ENCODE measurements around the gene ZNF70. TPM values are rescaled to one million over a fixed set of nuclear protein-coding genes. Genes with fewer than 3 reads are reported as not detected.
A peak's percentile ranks its signal among the peaks of the same experiment; 100 is the strongest.

The ZNF70 gene
- total and polyA plus RNA-seq, 5 donors: 1.9 to 6.3 (median 6.0) TPM

- ATAC-seq (peak in 1 of 2 donors; percentile 6), DNase-seq (no peak)
- no peak overlapping the region for H3K27ac ChIP-seq (ENCODE audit: low read length)
- no peak overlapping the region for H3K4me3 ChIP-seq (ENCODE audit: low read length)
- intact Hi-C loops (cut with DNase I): no loop called here
- no peaks in the 10 kb centered on the region for H3K9me3 ChIP-seq (ENCODE audit: control insufficient read depth, low read length)
- WGBS: 92% methylated on average over 12 of the region's 12 CpGs
- H3K4me1 ChIP-seq (ENCODE audit: control insufficient read depth, insufficient read depth, low read length): no peaks in the 10 kb centered on the region
- no peaks in the 10 kb centered on the region for H3K27me3 ChIP-seq (ENCODE audit: control insufficient read depth, insufficient read depth)
These were observed 59.0 kb downstream of the ZNF70 start for GRCh38 chr22:23691748-23692423.

- intact Hi-C loops (cut with DNase I): no loop called here
- Histone ChIP-seq H3K4me3 (ENCODE audit: low read length) (no peak within 1 kb of the TSS), H3K9me3 (ENCODE audit: control insufficient read depth, low read length) (no peaks in the 10 kb centered on the region), H3K27me3 (ENCODE audit: control insufficient read depth, insufficient read depth) (no peaks in the 10 kb centered on the region), H3K4me1 (ENCODE audit: control insufficient read depth, insufficient read depth, low read length) (peaks cover 5% of the 10 kb centered on the region), H3K27ac (ENCODE audit: low read length) (no peak within 1 kb of the TSS)
- no peak for DNase-seq
- WGBS: 95% methylated on average over 5 of the region's 5 CpGs
- ATAC-seq: no peak
These were observed 60.2 kb downstream of the ZNF70 start, which contains the start of gene RGL4 for GRCh38 chr22:23690713-23691112. TSS of gene RGL4 (plus strand) at chr22:23691013. CDS start at chr22:23692031, 1,018 bp downstream.

GRCh38 chr22:23689414-23689813 is 61.5 kb downstream of the ZNF70 start:
- no peak for ATAC-seq
- 81% methylated on average over 7 of the region's 7 CpGs for WGBS
- no peak for DNase-seq
- no peaks in the 10 kb centered on the region for H3K27me3 ChIP-seq (ENCODE audit: control insufficient read depth, insufficient read depth)
- peaks cover 16% of the 10 kb centered on the region for H3K4me1 ChIP-seq (ENCODE audit: control insufficient read depth, insufficient read depth, low read length)
- no peak overlapping the region for H3K4me3 ChIP-seq (ENCODE audit: low read length)
- no peak overlapping the region for H3K27ac ChIP-seq (ENCODE audit: low read length)
- intact Hi-C loops (cut with DNase I): no loop called here
- H3K9me3 ChIP-seq (ENCODE audit: control insufficient read depth, low read length): no peaks in the 10 kb centered on the region

Other genes starting within 250 kb of the ZNF70 start
- not detected for gene IGLL1, start 170.8 kb downstream of the ZNF70 start, total RNA-seq
- not detected for gene IGLL1, start 170.8 kb downstream of the ZNF70 start, polyA plus RNA-seq
- gene DRICH1, start 118.8 kb downstream of the ZNF70 start, total RNA-seq: under 1 TPM in 1 of 4 donors, not detected in 3; 0.37 TPM
- 0.09 TPM for gene DRICH1, start 118.8 kb downstream of the ZNF70 start, polyA plus RNA-seq
- not detected for gene RGL4, start 60.1 kb downstream of the ZNF70 start, total RNA-seq
- 0.45 TPM for gene RGL4, start 60.1 kb downstream of the ZNF70 start, polyA plus RNA-seq
- gene VPREB3, start 3.3 kb upstream of the ZNF70 start, total RNA-seq: under 1 TPM in 2 of 4 donors, not detected in 2; 0.40 to 0.41 TPM
- 0.61 TPM for gene VPREB3, start 3.3 kb upstream of the ZNF70 start, polyA plus RNA-seq
- under 1 TPM in 1 of 4 donors, not detected in 3; 0.21 TPM for gene C22orf15, start 11.9 kb upstream of the ZNF70 start, total RNA-seq
- gene C22orf15, start 11.9 kb upstream of the ZNF70 start, polyA plus RNA-seq: not detected
- 1,000 to 10,000 TPM in 3 of 4 donors, 100 to 1,000 TPM in 1; 993 to 1,434 (median 1,175) TPM for gene CHCHD10, start 16.9 kb upstream of the ZNF70 start, total RNA-seq
- 1,153 TPM for gene CHCHD10, start 16.9 kb upstream of the ZNF70 start, polyA plus RNA-seq
- 10 to 100 TPM in 2 of 4 donors, 1 to 10 TPM in 2; 2.8 to 15.4 (median 11.5) TPM for gene MMP11, start 21.7 kb upstream of the ZNF70 start, total RNA-seq
- gene MMP11, start 21.7 kb upstream of the ZNF70 start, polyA plus RNA-seq: 5.9 TPM
- gene SMARCB1, start 35.9 kb upstream of the ZNF70 start, total RNA-seq: 10 to 100 TPM; 48.8 to 55.9 (median 49.4) TPM
- 41.1 TPM for gene SMARCB1, start 35.9 kb upstream of the ZNF70 start, polyA plus RNA-seq
- gene DERL3, start 87.9 kb upstream of the ZNF70 start, total RNA-seq: 10 to 100 TPM in 2 of 4 donors, 1 to 10 TPM in 2; 6.1 to 11.6 (median 9.2) TPM
- gene DERL3, start 87.9 kb upstream of the ZNF70 start, polyA plus RNA-seq: 5.0 TPM
- 10 to 100 TPM; 12.0 to 27.2 (median 21.0) TPM for gene SLC2A11, start 106.8 kb upstream of the ZNF70 start, total RNA-seq
- gene SLC2A11, start 106.8 kb upstream of the ZNF70 start, polyA plus RNA-seq: 23.4 TPM
- gene MIF, start 143.3 kb upstream of the ZNF70 start, total RNA-seq: 100 to 1,000 TPM; 250 to 364 (median 272) TPM
- 369 TPM for gene MIF, start 143.3 kb upstream of the ZNF70 start, polyA plus RNA-seq
- gene GSTT2B, start 210.1 kb upstream of the ZNF70 start, total RNA-seq: 10 to 100 TPM in 1 of 4 donors, 1 to 10 TPM in 3; 2.9 to 11.1 (median 7.1) TPM
- 8.5 TPM for gene GSTT2B, start 210.1 kb upstream of the ZNF70 start, polyA plus RNA-seq
- gene DDTL, start 215.8 kb upstream of the ZNF70 start, total RNA-seq: 1 to 10 TPM in 2 of 4 donors, not detected in 2; 1.5 to 2.4 TPM
- 2.7 TPM for gene DDTL, start 215.8 kb upstream of the ZNF70 start, polyA plus RNA-seq
- 100 to 1,000 TPM; 125 to 175 (median 156) TPM for gene DDT, start 223.3 kb upstream of the ZNF70 start, total RNA-seq
- gene DDT, start 223.3 kb upstream of the ZNF70 start, polyA plus RNA-seq: 437 TPM
- not detected for gene GSTT2, start 229.0 kb upstream of the ZNF70 start, total RNA-seq
- 0.14 TPM for gene GSTT2, start 229.0 kb upstream of the ZNF70 start, polyA plus RNA-seq

Data from right cardiac atrium (tissue), 5 donors.